NB4 (cell line): ENCODE results near the gene DDX27.

Experiments used
- CTCF ChIP-seq: IDR thresholded peaks from one replicate; pipeline ENCODE4 v1.5.1; 2012; ENCODE audit warnings: low read depth, low read length
- POLR2A ChIP-seq: IDR thresholded peaks from 2 replicates; pipeline ENCODE4 v1.6.1; 2011; ENCODE audit warnings: mild to moderate bottlenecking; ENCODE audit not compliant: insufficient read length; ENCODE audit errors: extremely low read depth

GRCh38 chr20:49292010-49292409 lies 72.8 kb downstream of the DDX27 start:
- TF ChIP-seq CTCF (no peak), POLR2A (no peak)
